Adrenal gland (tissue), 5 donors: ENCODE data around the gene KRT25.

Source experiments
- CTCF ChIP-seq, 6 experiments: fragments of 450-650 bp in 4 of 6; fragments of 200-600 bp in 2 of 6; sonication (generic) in 1 of 6; IDR thresholded peaks; 1 replicate in 5 of 6; 2 replicates in 1 of 6; pipeline versions ENCODE4 v1.5.1 to v1.8.0; 2016 to 2021; ENCODE audit warnings: antibody characterized with exemption in 6 of 6, mild to moderate bottlenecking in 2 of 6, moderate library complexity in 1 of 6
- POLR2A ChIP-seq, 2 donors: fragments of 450-650 bp; IDR thresholded peaks; one replicate each; pipeline ENCODE4 v1.6.1; 2017; ENCODE audit warnings: antibody characterized with exemption in 2 of 2, mild to moderate bottlenecking in 2 of 2, moderate library complexity in 1 of 2
- donor health status: DM: no; HTN: no; CAD: no.

GRCh38 chr17:40707745-40708144, 47.4 kb downstream of the KRT25 start:
- TF ChIP-seq POLR2A (IDR thresholded peaks at IDR 0.05) (no peak), CTCF (IDR thresholded peaks at IDR 0.05) (no peak)
